IMR-90 (cell line): ENCODE measurements around the gene TMEM95. TPM values are rescaled to one million over a fixed set of nuclear protein-coding genes. Genes with fewer than 3 reads are reported as not detected.

Experiments
- ATAC-seq: fragments of 200-7000 bp; cut with Tn5 transposase; 2 replicates; pipeline ENCODE4 v1.9.1; 2020; ENCODE audit warnings: low read depth, mild to moderate bottlenecking, moderate library complexity
- BruUV-seq: library from RNA; stranded (reverse); fragments of 400-500 nt; replicated peaks from 2 replicates; lab custom pipeline; 2021; lab: Mats Ljungman, UMichigan
- CTCF ChIA-PET: fragments of 300-600 bp; formaldehyde crosslinking; extraction: SDS; loops from one replicate; lab custom pipeline; 2021; ENCODE audit warnings: antibody characterized with exemption; lab: Yijun Ruan, JAX
- POLR2A ChIA-PET: fragments of 300-600 bp; sonication (Branson Sonifier 250); formaldehyde crosslinking; loops from one replicate; lab custom pipeline; 2022; ENCODE audit warnings: antibody characterized with exemption; ENCODE audit not compliant: unreplicated experiment; lab: Charles Lee
- DNase-seq: peaks from one replicate; pipeline ENCODE4 v3.0.0; 2013
- H2AFZ ChIP-seq: replicated peaks from 2 replicates; pipeline ENCODE3; 2013; ENCODE audit warnings: low read length, mild to moderate bottlenecking; ENCODE audit not compliant: poor library complexity
- H2AK5ac ChIP-seq: 2 replicates; pipeline ENCODE4 v1.6.1; 2013; ENCODE audit warnings: low read depth, low read length, inconsistent platforms
- H2AK9ac ChIP-seq: replicated peaks from 2 replicates; pipeline ENCODE3; 2013; ENCODE audit warnings: mild to moderate bottlenecking, low read depth, low read length, moderate library complexity; ENCODE audit not compliant: poor library complexity
- H2BK120ac ChIP-seq: 2 replicates; pipeline ENCODE4 v1.6.1; 2013; ENCODE audit warnings: low read depth, low read length, inconsistent platforms
- H2BK15ac ChIP-seq: 3 replicates; pipeline ENCODE4 v1.6.1; 2013; ENCODE audit warnings: low read depth, low read length, inconsistent platforms
- H2BK20ac ChIP-seq: 2 replicates; pipeline ENCODE4 v1.6.1; 2013; ENCODE audit warnings: low read depth, mild to moderate bottlenecking, inconsistent platforms, low read length, moderate library complexity
- H2BK5ac ChIP-seq: 2 replicates; pipeline ENCODE4 v1.6.1; 2013; ENCODE audit warnings: mild to moderate bottlenecking, low read depth, low read length, inconsistent platforms; ENCODE audit not compliant: poor library complexity, severe bottlenecking
- H3K14ac ChIP-seq: replicated peaks from 2 replicates; pipeline ENCODE4 v1.6.1; 2013; ENCODE audit warnings: low read depth, low read length, inconsistent platforms
- H3K18ac ChIP-seq: 2 replicates; pipeline ENCODE4 v1.6.1; 2013; ENCODE audit warnings: low read depth, low read length, control low read depth
- H3K23ac ChIP-seq: 2 replicates; pipeline ENCODE4 v1.6.1; 2013; ENCODE audit warnings: low read depth, low read length, inconsistent platforms
- H3K27ac ChIP-seq: 2 replicates; pipeline ENCODE4 v1.5.1; 2013; ENCODE audit warnings: mild to moderate bottlenecking, control low read depth, low read length; ENCODE audit not compliant: insufficient read depth
- H3K27me3 ChIP-seq: 2 replicates; pipeline ENCODE4 v1.6.1; 2013; ENCODE audit warnings: low read length; ENCODE audit not compliant: control insufficient read depth, insufficient read depth
- H3K36me3 ChIP-seq: 2 replicates; pipeline ENCODE4 v1.6.1; 2013; ENCODE audit warnings: low read length, mixed read lengths; ENCODE audit not compliant: control insufficient read depth, insufficient read depth
- H3K4ac ChIP-seq: 2 replicates; pipeline ENCODE4 v1.6.1; 2013; ENCODE audit warnings: low read depth, low read length, inconsistent platforms
- H3K4me1 ChIP-seq: 2 replicates; pipeline ENCODE4 v1.6.1; 2013; ENCODE audit warnings: low read length, mixed read lengths; ENCODE audit not compliant: control insufficient read depth, insufficient read depth
- H3K4me2 ChIP-seq: 2 replicates; pipeline ENCODE4 v1.6.1; 2013; ENCODE audit warnings: low read depth, mild to moderate bottlenecking, control low read depth, low read length, moderate library complexity
- H3K4me3 ChIP-seq: 2 replicates; pipeline ENCODE4 v1.5.1; 2013; ENCODE audit warnings: low read depth, mild to moderate bottlenecking, control low read depth, low read length, moderate library complexity; ENCODE audit not compliant: insufficient read depth
- H3K56ac ChIP-seq: 2 replicates; pipeline ENCODE4 v1.6.1; 2013; ENCODE audit warnings: low read length, inconsistent platforms; ENCODE audit not compliant: insufficient read depth; ENCODE audit errors: extremely low read depth
- H3K79me1 ChIP-seq, 2 experiments: 2 replicates each; pipeline ENCODE4 v1.6.1; 2013; ENCODE audit warnings: low read length in 2 of 2, inconsistent platforms in 1 of 2, low read depth in 1 of 2
- H3K9ac ChIP-seq: 2 replicates; pipeline ENCODE4 v1.6.1; 2013; ENCODE audit warnings: low read depth, low read length, control low read depth
- H3K9me1 ChIP-seq: 2 replicates; pipeline ENCODE4 v1.6.1; 2013; ENCODE audit warnings: low read length, inconsistent platforms; ENCODE audit not compliant: insufficient read depth
- H3K9me3 ChIP-seq: 2 replicates; pipeline ENCODE4 v1.6.1; 2013; ENCODE audit warnings: low read length; ENCODE audit not compliant: control insufficient read depth, insufficient read depth
- H4K20me1 ChIP-seq: 2 replicates; pipeline ENCODE4 v1.6.1; 2013; ENCODE audit warnings: low read length, inconsistent platforms; ENCODE audit not compliant: insufficient read depth
- H4K5ac ChIP-seq: 2 replicates; pipeline ENCODE4 v1.6.1; 2013; ENCODE audit warnings: mild to moderate bottlenecking, low read depth, low read length, control low read depth
- H4K8ac ChIP-seq, 2 experiments: 2 replicates each; pipeline ENCODE4 v1.6.1; 2013; ENCODE audit warnings: low read depth in 2 of 2, low read length in 2 of 2, control low read depth in 1 of 2, inconsistent platforms in 1 of 2
- H4K91ac ChIP-seq: 2 replicates; pipeline ENCODE4 v1.6.1; 2013; ENCODE audit warnings: low read depth, low read length, inconsistent platforms; ENCODE audit not compliant: insufficient read depth
- BHLHE40 ChIP-seq: fragments of 150-350 bp; IDR thresholded peaks from 2 replicates; pipeline ENCODE4 v1.6.1; 2016; ENCODE audit warnings: mild to moderate bottlenecking, low read depth, low read length
- CEBPB ChIP-seq: IDR thresholded peaks from 2 replicates; pipeline ENCODE4 v1.6.1; 2012; ENCODE audit warnings: low read depth, low read length, improper control_type of control experiment
- CHD1 ChIP-seq: IDR thresholded peaks from 2 replicates; pipeline ENCODE4 v1.6.1; 2012; ENCODE audit warnings: low read depth, low read length, improper control_type of control experiment
- CTCF ChIP-seq: conservative IDR thresholded peaks from 2 replicates; pipeline ENCODE4 v1.5.1; 2012; ENCODE audit warnings: mild to moderate bottlenecking, low read depth, low read length, improper control_type of control experiment
- ELK1 ChIP-seq: fragments of 150-350 bp; IDR thresholded peaks from 2 replicates; pipeline ENCODE4 v1.6.1; 2016; ENCODE audit warnings: low read depth, mild to moderate bottlenecking, low read length, moderate library complexity, borderline replicate concordance
- FOS ChIP-seq: fragments of 150-350 bp; IDR thresholded peaks from 2 replicates; pipeline ENCODE4 v1.6.1; 2016; ENCODE audit warnings: low read depth, low read length
- MAFK ChIP-seq: IDR thresholded peaks from 2 replicates; pipeline ENCODE4 v1.6.1; 2012; ENCODE audit warnings: low read depth, low read length, improper control_type of control experiment
- MAZ ChIP-seq: IDR thresholded peaks from 2 replicates; pipeline ENCODE4 v1.6.1; 2012; ENCODE audit warnings: low read depth, mild to moderate bottlenecking, low read length, improper control_type of control experiment, moderate library complexity, borderline replicate concordance
- MXI1 ChIP-seq: IDR thresholded peaks from 2 replicates; pipeline ENCODE4 v1.6.1; 2012; ENCODE audit warnings: low read depth, mild to moderate bottlenecking, low read length, moderate library complexity, borderline replicate concordance
- POLR2A ChIP-seq: IDR thresholded peaks from 2 replicates; pipeline ENCODE4 v1.6.1; 2012; ENCODE audit warnings: mild to moderate bottlenecking, low read depth, low read length
- RAD21 ChIP-seq: IDR thresholded peaks from 2 replicates; pipeline ENCODE4 v1.6.1; 2012; ENCODE audit warnings: low read length, improper control_type of control experiment
- RCOR1 ChIP-seq: IDR thresholded peaks from 2 replicates; pipeline ENCODE4 v1.6.1; 2012; ENCODE audit warnings: mild to moderate bottlenecking, low read length, improper control_type of control experiment; ENCODE audit not compliant: insufficient replicate concordance
- RFX5 ChIP-seq: IDR thresholded peaks from 2 replicates; pipeline ENCODE4 v1.8.0; 2012; ENCODE audit warnings: low read depth, mild to moderate bottlenecking, low read length, moderate library complexity
- USF2 ChIP-seq: fragments of 150-350 bp; IDR thresholded peaks from 2 replicates; pipeline ENCODE4 v1.6.1; 2017; ENCODE audit warnings: mild to moderate bottlenecking, antibody characterized with exemption, low read length, low read depth
- WGBS, 2 experiments: methylation state at CpG; one replicate each; pipeline versions ENCODE4 v1.1.5 to v1.1.7; 2013; ENCODE audit warnings: missing lambda C conversion rate in 2 of 2; ENCODE audit not compliant: insufficient read length in 1 of 2; ENCODE audit errors: extremely low coverage in 2 of 2; 5-methylcytosine and 5-hydroxymethylcytosine counted together
- dilution Hi-C: fragments of 300-500 bp; cut with HindIII; formaldehyde crosslinking; loops from one replicate; pipeline ENCODE4 v1.14.3; 2018; ENCODE audit warnings: low sequenced_read_pairs; ENCODE audit not compliant: unreplicated experiment
- in situ Hi-C: fragments of 300-500 bp; cut with MboI; formaldehyde crosslinking; loops from 3 replicates; pipeline ENCODE4 v1.14.3; 2019; ENCODE audit warnings: low sequenced_read_pairs, inconsistent platforms, mixed read lengths
- intact Hi-C: fragments of 100-400 bp; cut with micrococcal nuclease; formaldehyde crosslinking; loops from 2 replicates; pipeline ENCODE4 v1.10.0; 2022
- polyA plus RNA-seq, 3 experiments: library from polyadenylated mRNA; depleted of rRNA; stranded (reverse); fragments of >200 nt; gene quantifications; 2 replicates each; pipeline ENCODE4 v1.2.3, GENCODE V29; 2012; ENCODE audit warnings: low replicate concordance in 1 of 3
- total RNA-seq: library from RNA; depleted of rRNA; stranded (reverse); fragments of >200 nt; gene quantifications from 2 replicates; pipeline ENCODE4 v1.2.3, GENCODE V29; 2012

TMEM95 gene
- total and polyA plus RNA-seq, 2 of the 4 experiments (the other 2 are of a cell fraction): not detected

GRCh38 chr17:7328840-7329373 lies 26.0 kb upstream of the TMEM95 start, which contains the start of gene NEURL4:
TSS of gene NEURL4 (minus strand) at chr17:7329335. CDS start at chr17:7329312, 23 bp downstream.
- WGBS, 2 experiments: 1% methylated on average over 18 of the region's 50 CpGs; no CpG with 5 or more reads in 1 of the 2 experiments
- peaks cover 6% of the 10 kb centered on the region; the same call in 1 of the 2 replicates for H3K9me1 ChIP-seq
- H3K9me3 ChIP-seq: no peaks in the 10 kb centered on the region
- H3K18ac ChIP-seq: peak within 1 kb of the TSS; percentile 11; the same call in 1 of the 2 replicates
- ATAC-seq: peak; percentile 10
- peak within 1 kb of the TSS; percentile 92 for H2AK5ac ChIP-seq
- H3K27me3 ChIP-seq: no peaks in the 10 kb centered on the region; the same call in 1 of the 2 replicates
- peak within 1 kb of the TSS; percentile 71 for H2BK120ac ChIP-seq
- no peak for TF ChIP-seq MAFK
- no peak for TF ChIP-seq USF2
- no peak for TF ChIP-seq ELK1
- TF ChIP-seq CHD1: no peak
- TF ChIP-seq RAD21: no peak
- no peak for TF ChIP-seq RCOR1
- no peak for TF ChIP-seq FOS
- TF ChIP-seq MXI1: no peak
- TF ChIP-seq RFX5: no peak
- TF ChIP-seq CEBPB: no peak
- TF ChIP-seq MAZ: no peak
- TF ChIP-seq POLR2A: no peak
- TF ChIP-seq BHLHE40: no peak
- no peak for TF ChIP-seq CTCF
- H3K27ac ChIP-seq: peak within 1 kb of the TSS; percentile 87
- no TSS peak for BruUV-seq
- in situ Hi-C loops: no loop called here
- ChIA-PET CTCF (interaction anchor here (0.6 kb wide), 1 partner anchor 344 kb away, joined by 3 read pairs; no protein-coding TSS in a partner anchor), POLR2A (no interaction called here)
- H3K4me3 ChIP-seq: peak within 1 kb of the TSS; percentile 86
- peaks cover 10 to 29% of the 10 kb centered on the region in 2 experiments; a peak in 3 of 4 replicates for H3K79me1 ChIP-seq
- dilution Hi-C loops: no loop called here
- no peak for DNase-seq
- intact Hi-C loops: loop anchor here (10.0 kb wide), 1 partner anchor 236 kb away; the partner anchor contains the start of gene SENP3
- peaks cover 18% of the 10 kb centered on the region for H3K36me3 ChIP-seq
- peaks cover 7% of the 10 kb centered on the region for H4K20me1 ChIP-seq
- H3K4me2 ChIP-seq: peak within 1 kb of the TSS; percentile 93
- H3K4me1 ChIP-seq: peaks cover 5% of the 10 kb centered on the region; the same call in 1 of the 2 replicates
- no peak within 1 kb of the TSS for H2BK15ac ChIP-seq
- H2BK20ac ChIP-seq: no peak within 1 kb of the TSS
- peak within 1 kb of the TSS; percentile 95 for H3K14ac ChIP-seq
- peak within 1 kb of the TSS; percentile 86 for H3K4ac ChIP-seq
- peak within 1 kb of the TSS; percentile 94 for H3K23ac ChIP-seq
- peak within 1 kb of the TSS; percentile 39 to 89; a peak in 3 of 4 replicates for H4K8ac ChIP-seq
- peak within 1 kb of the TSS; percentile 44 for H4K5ac ChIP-seq
- H3K9ac ChIP-seq: peak within 1 kb of the TSS; percentile 94
- H2BK5ac ChIP-seq: peak within 1 kb of the TSS; percentile 88
- peak within 1 kb of the TSS; percentile 97 for H2AFZ ChIP-seq
- peak within 1 kb of the TSS; percentile 94 for H2AK9ac ChIP-seq
- peak within 1 kb of the TSS; percentile 76 for H3K56ac ChIP-seq
- peak within 1 kb of the TSS; percentile 78 for H4K91ac ChIP-seq
